ENCODE measurements around the gene CACNG4.

The CACNG4 gene

GRCh38 chr17:66987059-66987616, 22.6 kb downstream of the CACNG4 start:
- H3K4me3 ChIP-seq (ENCODE audit: low read length) = no peak overlapping the region
- no peaks in the 10 kb centered on the region for H3K4me1 ChIP-seq (ENCODE audit: control insufficient read depth, low read length)
- no peak overlapping the region for H3K4me2 ChIP-seq (ENCODE audit: low read length)
- no peak overlapping the region for H3K27ac ChIP-seq (ENCODE audit: low read depth, low read length)
- no peaks in the 10 kb centered on the region for H4K20me1 ChIP-seq (ENCODE audit: control insufficient read depth, insufficient read depth, low read depth, low read length)
- no peaks in the 10 kb centered on the region for H3K36me3 ChIP-seq (ENCODE audit: control insufficient read depth, low read length)
- no peaks in the 10 kb centered on the region for H3K79me2 ChIP-seq (ENCODE audit: control insufficient read depth, low read length)
- H3K9me2 ChIP-seq (replicated peaks; ENCODE audit: control insufficient read depth, low read length) = no peaks in the 10 kb centered on the region
- no peaks in the 10 kb centered on the region for H3K9me3 ChIP-seq (ENCODE audit: control insufficient read depth, insufficient read depth, low read length)
- H3K27me3 ChIP-seq (ENCODE audit: control insufficient read depth, low read length) = peaks cover 46% of the 10 kb centered on the region
- TF ChIP-seq EZH2phosphoT487 (IDR thresholded peaks at IDR 0.05; ENCODE audit: borderline replicate concordance, low read length) (no peak), CTCF (IDR thresholded peaks at IDR 0.05; ENCODE audit: low read depth, low read length, poor library complexity, severe bottlenecking) (no peak)
- no peaks in the 10 kb centered on the region for H3F3A ChIP-seq (ENCODE audit: control insufficient read depth, insufficient read depth)

GRCh38 chr17:66988069-66988798, 23.7 kb downstream of the CACNG4 start:
- Histone ChIP-seq H3K4me3 (ENCODE audit: low read length) (no peak overlapping the region), H3K79me2 (ENCODE audit: control insufficient read depth, low read length) (no peaks in the 10 kb centered on the region), H3K9me2 (replicated peaks; ENCODE audit: control insufficient read depth, low read length) (no peaks in the 10 kb centered on the region), H3K9me3 (ENCODE audit: control insufficient read depth, insufficient read depth, low read length) (no peaks in the 10 kb centered on the region), H3K4me1 (ENCODE audit: control insufficient read depth, low read length) (no peaks in the 10 kb centered on the region), H4K20me1 (ENCODE audit: control insufficient read depth, insufficient read depth, low read depth, low read length) (no peaks in the 10 kb centered on the region), H3F3A (ENCODE audit: control insufficient read depth, insufficient read depth) (no peaks in the 10 kb centered on the region), H3K27ac (ENCODE audit: low read depth, low read length) (no peak overlapping the region), H3K36me3 (ENCODE audit: control insufficient read depth, low read length) (no peaks in the 10 kb centered on the region), H3K4me2 (ENCODE audit: low read length) (no peak overlapping the region), H3K27me3 (ENCODE audit: control insufficient read depth, low read length) (peaks cover 46% of the 10 kb centered on the region)
- TF ChIP-seq CTCF (IDR thresholded peaks at IDR 0.05; ENCODE audit: low read depth, low read length, poor library complexity, severe bottlenecking) (no peak), EZH2phosphoT487 (IDR thresholded peaks at IDR 0.05; ENCODE audit: borderline replicate concordance, low read length) (no peak)

GRCh38 chr17:66989076-66989475, 24.6 kb downstream of the CACNG4 start:
- TF ChIP-seq CTCF (IDR thresholded peaks at IDR 0.05; ENCODE audit: low read depth, low read length, poor library complexity, severe bottlenecking) (no peak), EZH2phosphoT487 (IDR thresholded peaks at IDR 0.05; ENCODE audit: borderline replicate concordance, low read length) (no peak)
- H3K9me2 ChIP-seq (replicated peaks; ENCODE audit: control insufficient read depth, low read length) = no peaks in the 10 kb centered on the region
- H3K27ac ChIP-seq (ENCODE audit: low read depth, low read length) = no peak overlapping the region
- no peaks in the 10 kb centered on the region for H3K36me3 ChIP-seq (ENCODE audit: control insufficient read depth, low read length)
- H4K20me1 ChIP-seq (ENCODE audit: control insufficient read depth, insufficient read depth, low read depth, low read length) = no peaks in the 10 kb centered on the region
- no peaks in the 10 kb centered on the region for H3K4me1 ChIP-seq (ENCODE audit: control insufficient read depth, low read length)
- no peak overlapping the region for H3K4me2 ChIP-seq (ENCODE audit: low read length)
- no peaks in the 10 kb centered on the region for H3K9me3 ChIP-seq (ENCODE audit: control insufficient read depth, insufficient read depth, low read length)
- H3K79me2 ChIP-seq (ENCODE audit: control insufficient read depth, low read length) = no peaks in the 10 kb centered on the region
- peaks cover 40% of the 10 kb centered on the region for H3K27me3 ChIP-seq (ENCODE audit: control insufficient read depth, low read length)
- no peak overlapping the region for H3K4me3 ChIP-seq (ENCODE audit: low read length)
- no peaks in the 10 kb centered on the region for H3F3A ChIP-seq (ENCODE audit: control insufficient read depth, insufficient read depth)
